Measurements from ENCODE around the gene AGPAT2.

AGPAT2 gene

GRCh38 chr9:136667214-136667939 is 19.9 kb downstream of the AGPAT2 start:
- no peak for TF ChIP-seq ZFP3 (CRISPR knock-in tag; IDR thresholded peaks at IDR 0.05)
- no peak for TF ChIP-seq SNAI2 (CRISPR knock-in tag; IDR thresholded peaks at IDR 0.05)
- TF ChIP-seq, protein P1, sequence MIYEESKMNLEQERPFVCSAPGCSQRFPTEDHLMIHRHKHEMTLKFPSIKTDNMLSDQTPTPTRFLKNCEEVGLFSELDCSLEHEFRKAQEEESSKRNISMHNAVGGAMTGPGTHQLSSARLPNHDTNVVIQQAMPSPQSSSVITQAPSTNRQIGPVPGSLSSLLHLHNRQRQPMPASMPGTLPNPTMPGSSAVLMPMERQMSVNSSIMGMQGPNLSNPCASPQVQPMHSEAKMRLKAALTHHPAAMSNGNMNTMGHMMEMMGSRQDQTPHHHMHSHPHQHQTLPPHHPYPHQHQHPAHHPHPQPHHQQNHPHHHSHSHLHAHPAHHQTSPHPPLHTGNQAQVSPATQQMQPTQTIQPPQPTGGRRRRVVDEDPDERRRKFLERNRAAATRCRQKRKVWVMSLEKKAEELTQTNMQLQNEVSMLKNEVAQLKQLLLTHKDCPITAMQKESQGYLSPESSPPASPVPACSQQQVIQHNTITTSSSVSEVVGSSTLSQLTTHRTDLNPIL (CRISPR knock-in tag; IDR thresholded peaks at IDR 0.05; ENCODE audit: low read depth): no peak
- no peak for TF ChIP-seq TCF4 (CRISPR knock-in tag; IDR thresholded peaks at IDR 0.05; ENCODE audit: borderline replicate concordance)
- TF ChIP-seq RARB (CRISPR knock-in tag; IDR thresholded peaks at IDR 0.05): no peak
- TF ChIP-seq TOX (CRISPR knock-in tag; IDR thresholded peaks at IDR 0.05; ENCODE audit: borderline replicate concordance): no peak
- no peak for TF ChIP-seq ZNF565 (CRISPR knock-in tag; conservative IDR thresholded peaks at IDR 0.05; ENCODE audit: low read depth)
- TF ChIP-seq TSHZ2 (CRISPR knock-in tag; IDR thresholded peaks at IDR 0.05): no peak
- TF ChIP-seq PATZ1 (CRISPR knock-in tag; IDR thresholded peaks at IDR 0.05; ENCODE audit: borderline replicate concordance): no peak
- TF ChIP-seq GLIS3 (CRISPR knock-in tag; IDR thresholded peaks at IDR 0.05): no peak
- no peak for TF ChIP-seq POU6F1 (CRISPR knock-in tag; IDR thresholded peaks at IDR 0.05; ENCODE audit: borderline replicate concordance, low read depth)
- TF ChIP-seq ZFP30 (CRISPR knock-in tag; IDR thresholded peaks at IDR 0.05): no peak
- no peak for TF ChIP-seq ZNF70 (CRISPR knock-in tag; IDR thresholded peaks at IDR 0.05)
- no peak for TF ChIP-seq ZC3H10 (CRISPR knock-in tag; IDR thresholded peaks at IDR 0.05)
- no peak for TF ChIP-seq ARNTL (CRISPR knock-in tag; IDR thresholded peaks at IDR 0.05; ENCODE audit: borderline replicate concordance, low read depth)
- no peak for TF ChIP-seq OSR1 (CRISPR knock-in tag; IDR thresholded peaks at IDR 0.05)
- TF ChIP-seq ZNF8 (CRISPR knock-in tag; IDR thresholded peaks at IDR 0.05): no peak
- no peak for TF ChIP-seq BACH2 (CRISPR knock-in tag; IDR thresholded peaks at IDR 0.05; ENCODE audit: borderline replicate concordance)
- TF ChIP-seq CSDC2 (CRISPR knock-in tag; IDR thresholded peaks at IDR 0.05): no peak
- no peak for TF ChIP-seq CSRNP3 (CRISPR knock-in tag; IDR thresholded peaks at IDR 0.05)
- ATAC-seq: no peak

DNA sequence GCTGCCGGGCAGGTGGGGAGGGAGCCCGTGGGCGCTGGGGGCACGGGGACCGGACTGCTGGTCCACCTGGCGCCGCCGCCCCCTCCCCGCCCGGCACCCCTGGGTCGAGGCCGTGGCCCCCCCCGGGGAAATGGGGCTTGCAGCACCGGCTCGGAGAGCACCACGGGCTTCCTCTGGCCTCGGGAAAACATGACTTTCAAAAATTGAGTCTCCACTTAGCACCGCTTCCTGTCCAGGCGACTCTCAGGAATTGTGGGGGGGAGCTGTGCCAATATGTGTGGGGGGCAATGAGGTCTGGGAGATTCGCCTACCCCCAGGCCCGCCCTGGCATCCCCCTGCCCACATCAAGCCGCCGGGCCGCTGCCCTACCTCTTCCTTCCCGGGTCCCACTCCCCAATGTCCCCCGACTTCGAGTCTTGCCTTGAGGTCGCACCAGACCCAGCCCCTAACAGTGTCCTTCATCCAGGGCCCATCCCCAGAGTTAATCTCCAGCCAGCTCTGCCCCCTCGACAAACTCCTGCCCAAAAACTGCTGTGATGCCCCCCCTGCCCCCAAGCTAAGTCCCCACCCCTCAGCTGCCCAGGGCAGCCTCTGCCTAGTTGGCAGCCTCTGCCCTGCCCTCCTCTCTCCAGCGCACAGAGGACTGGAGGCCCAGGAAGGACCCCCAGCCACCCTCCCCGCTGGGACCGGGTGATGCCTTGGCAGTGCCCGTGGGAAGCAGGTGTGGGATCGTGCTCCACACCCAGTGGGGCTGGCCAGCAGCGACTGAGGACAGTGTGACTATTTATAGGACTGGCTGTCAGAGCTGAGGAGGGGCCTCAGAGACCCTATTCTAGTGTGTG is 20.7 kb downstream of the AGPAT2 start:
- ATAC-seq: no peak
- TF ChIP-seq ZNF8 (CRISPR knock-in tag; IDR thresholded peaks at IDR 0.05): no peak
- no peak for TF ChIP-seq ZC3H10 (CRISPR knock-in tag; IDR thresholded peaks at IDR 0.05)
- TF ChIP-seq GLIS3 (CRISPR knock-in tag; IDR thresholded peaks at IDR 0.05): no peak
- TF ChIP-seq ZNF70 (CRISPR knock-in tag; IDR thresholded peaks at IDR 0.05): no peak
- no peak for TF ChIP-seq TCF4 (CRISPR knock-in tag; IDR thresholded peaks at IDR 0.05; ENCODE audit: borderline replicate concordance)
- TF ChIP-seq PPARA (CRISPR knock-in tag; IDR thresholded peaks at IDR 0.05; ENCODE audit: borderline replicate concordance): no peak
- TF ChIP-seq RARB (CRISPR knock-in tag; IDR thresholded peaks at IDR 0.05): no peak
- TF ChIP-seq ESRRG (CRISPR knock-in tag; IDR thresholded peaks at IDR 0.05): no peak
- TF ChIP-seq ZNF565 (CRISPR knock-in tag; conservative IDR thresholded peaks at IDR 0.05; ENCODE audit: low read depth): no peak
- TF ChIP-seq POU6F1 (CRISPR knock-in tag; IDR thresholded peaks at IDR 0.05; ENCODE audit: borderline replicate concordance, low read depth): no peak
- TF ChIP-seq, protein P1 (CRISPR knock-in tag; IDR thresholded peaks at IDR 0.05; ENCODE audit: low read depth): no peak

All from SK-N-SH treated with all-trans-retinoic acid at 6 μM for 48 hours (cell line).